Keratinocyte (primary cell): Measurements from ENCODE around the gene PEDS1.

ENCODE experiments used
- EZH2 ChIP-seq: IDR thresholded peaks from one replicate; pipeline ENCODE4 v1.6.1; 2012; ENCODE audit warnings: inconsistent platforms, mild to moderate bottlenecking, low read length, moderate library complexity
- TF ChIP-seq, protein P1 (sequence below), 3 experiments: IDR thresholded peaks in 1 of 3; conservative IDR thresholded peaks in 1 of 3; optimal IDR thresholded peaks in 1 of 3; 2 replicates in 2 of 3; 3 replicates in 1 of 3; pipeline versions ENCODE3 to v1.5.1; 2011; ENCODE audit warnings: low read length in 3 of 3, mild to moderate bottlenecking in 3 of 3, moderate library complexity in 2 of 3, control low read depth in 1 of 3, inconsistent platforms in 1 of 3; ENCODE audit not compliant: insufficient read depth in 2 of 3; ENCODE audit errors: extremely low read depth in 1 of 3

DNA sequence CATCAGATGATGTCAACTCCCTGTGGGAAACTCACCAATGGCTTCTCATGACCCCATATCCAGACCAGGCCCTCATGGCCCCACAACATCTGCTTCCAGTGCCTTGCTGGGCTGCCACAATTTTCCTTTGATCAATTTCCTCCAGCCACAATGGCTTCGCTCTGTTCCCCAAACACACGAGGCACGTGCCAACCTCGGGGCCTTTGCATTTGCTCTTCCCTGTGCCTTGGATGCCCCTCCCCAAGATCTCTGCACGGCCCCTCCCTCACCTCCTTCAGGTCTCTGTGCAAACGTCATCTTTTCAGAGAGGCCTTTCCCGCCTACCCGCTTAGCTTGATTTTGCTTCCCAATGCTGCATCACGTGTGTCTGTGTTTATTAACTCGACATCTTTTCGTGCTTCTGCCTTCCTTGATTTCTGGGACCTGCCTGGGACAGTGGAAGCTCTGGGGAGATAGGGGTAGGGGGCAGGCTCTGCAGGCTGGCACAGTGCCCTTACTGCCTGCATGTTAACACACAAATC, 13.1 kb downstream of the PEDS1 start:
- TF ChIP-seq, protein P1, sequence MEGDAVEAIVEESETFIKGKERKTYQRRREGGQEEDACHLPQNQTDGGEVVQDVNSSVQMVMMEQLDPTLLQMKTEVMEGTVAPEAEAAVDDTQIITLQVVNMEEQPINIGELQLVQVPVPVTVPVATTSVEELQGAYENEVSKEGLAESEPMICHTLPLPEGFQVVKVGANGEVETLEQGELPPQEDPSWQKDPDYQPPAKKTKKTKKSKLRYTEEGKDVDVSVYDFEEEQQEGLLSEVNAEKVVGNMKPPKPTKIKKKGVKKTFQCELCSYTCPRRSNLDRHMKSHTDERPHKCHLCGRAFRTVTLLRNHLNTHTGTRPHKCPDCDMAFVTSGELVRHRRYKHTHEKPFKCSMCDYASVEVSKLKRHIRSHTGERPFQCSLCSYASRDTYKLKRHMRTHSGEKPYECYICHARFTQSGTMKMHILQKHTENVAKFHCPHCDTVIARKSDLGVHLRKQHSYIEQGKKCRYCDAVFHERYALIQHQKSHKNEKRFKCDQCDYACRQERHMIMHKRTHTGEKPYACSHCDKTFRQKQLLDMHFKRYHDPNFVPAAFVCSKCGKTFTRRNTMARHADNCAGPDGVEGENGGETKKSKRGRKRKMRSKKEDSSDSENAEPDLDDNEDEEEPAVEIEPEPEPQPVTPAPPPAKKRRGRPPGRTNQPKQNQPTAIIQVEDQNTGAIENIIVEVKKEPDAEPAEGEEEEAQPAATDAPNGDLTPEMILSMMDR (optimal IDR thresholded peaks at IDR 0.05 in 1 of 3, IDR thresholded peaks at IDR 0.05 in 1 of 3, conservative IDR thresholded peaks at IDR 0.05 in 1 of 3; ENCODE audit: extremely low read depth in 1 of 3, insufficient read depth in 2 of 3, low read length in 3 of 3), result no peak
- TF ChIP-seq EZH2, result no peak
